ENCODE results near the gene SLC2A13. TPM values are rescaled to one million over a fixed set of nuclear protein-coding genes. Genes with fewer than 3 reads are reported as not detected.

SLC2A13 gene
- total RNA-seq, 1 experiment from 2014 or later, result 7.0 TPM

DNA sequence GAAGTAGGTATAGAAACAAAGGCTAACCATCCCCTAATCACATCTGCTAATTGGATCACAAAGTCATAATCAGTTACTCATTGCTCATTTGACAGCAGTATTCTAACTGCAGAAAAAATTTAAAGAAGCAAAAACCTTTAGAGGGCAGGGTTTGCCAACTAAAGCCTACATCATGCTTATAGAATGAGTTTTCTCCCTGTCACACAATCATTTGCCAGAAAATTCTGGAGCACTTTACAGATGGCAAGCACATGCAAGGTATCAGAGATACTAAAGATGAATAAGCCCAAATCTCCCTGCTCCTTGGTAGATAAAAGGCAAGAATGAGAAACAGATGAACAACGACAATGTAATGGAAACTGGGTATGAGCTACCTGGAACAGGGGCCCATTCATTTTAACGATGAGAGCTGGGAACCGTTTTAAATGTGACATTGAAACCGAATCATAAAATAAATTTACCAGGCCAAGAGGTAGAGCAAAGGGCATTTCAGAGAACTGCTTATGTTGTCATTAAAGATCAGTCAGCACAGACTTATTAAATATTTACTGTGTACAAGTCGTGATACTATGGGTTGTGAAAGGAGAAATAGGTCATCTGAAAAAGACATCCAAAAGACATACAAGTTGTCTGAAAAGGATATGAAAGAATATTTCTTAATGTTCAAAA, 274.9 kb downstream of the SLC2A13 start:
- no peak overlapping the region for H3K14ac ChIP-seq (ENCODE audit: insufficient read depth, low read length)
- no peak overlapping the region for H2BK5ac ChIP-seq (ENCODE audit: insufficient read length, low read length)
- no peak overlapping the region for H2BK120ac ChIP-seq (ENCODE audit: low read depth, low read length, poor library complexity, severe bottlenecking)
- no peak overlapping the region for H4K5ac ChIP-seq (ENCODE audit: insufficient read length, low read depth, low read length)
- no peaks in the 10 kb centered on the region for H3K9me3 ChIP-seq (ENCODE audit: control insufficient read depth, low read depth, low read length)
- H3K18ac ChIP-seq (ENCODE audit: insufficient read length, low read depth, low read length), result no peak overlapping the region
- no peak overlapping the region for H2BK20ac ChIP-seq (ENCODE audit: low read depth, low read length, poor library complexity, severe bottlenecking)
- no peak overlapping the region for H3K4me2 ChIP-seq (ENCODE audit: insufficient read depth, insufficient read length, low read length)
- H4K8ac ChIP-seq (replicated peaks; ENCODE audit: insufficient read length, low read depth, low read length), result no peak overlapping the region
- H3K4me1 ChIP-seq (ENCODE audit: insufficient read depth, low read length), result no peaks in the 10 kb centered on the region
- Mint-ChIP-seq H3K36me3 (ENCODE audit: insufficient read depth in 1 of 3, low read depth in 3 of 3) (no peaks in the 10 kb centered on the region), H3K9me3 (no peaks in the 10 kb centered on the region), H3K4me3 (no peak overlapping the region), H3K4me1 (no peaks in the 10 kb centered on the region), H3K27me3 (ENCODE audit: low read depth) (no peaks in the 10 kb centered on the region), H3K27ac (no peak overlapping the region)
- H2BK15ac ChIP-seq (ENCODE audit: low read depth, low read length), result no peak overlapping the region
- no peak overlapping the region for H2AK5ac ChIP-seq (ENCODE audit: insufficient read length, low read length)
- H3T11ph ChIP-seq (ENCODE audit: low read length), result no peak overlapping the region
- no peak overlapping the region for H3K56ac ChIP-seq (ENCODE audit: insufficient read length, low read depth, low read length)
- no peak overlapping the region for H3K4ac ChIP-seq (ENCODE audit: low read depth, low read length)
- H3K79me2 ChIP-seq (ENCODE audit: insufficient read depth, low read length), result no peaks in the 10 kb centered on the region
- H3K27ac ChIP-seq (ENCODE audit: insufficient read length, low read depth, low read length), result no peak overlapping the region
- H2AFZ ChIP-seq (ENCODE audit: low read length), result no peak overlapping the region
- WGBS (ENCODE audit: extremely low coverage, insufficient read length, low lambda C conversion rate), result no CpG with 5 or more reads among the region's 5 CpGs
- H3K9ac ChIP-seq (ENCODE audit: extremely low read depth, insufficient read length, low read length), result no peak overlapping the region
- no peaks in the 10 kb centered on the region for H4K20me1 ChIP-seq (ENCODE audit: control insufficient read depth, insufficient read depth, insufficient read length)
- no peak overlapping the region for H3K23ac ChIP-seq (ENCODE audit: insufficient read length, low read depth, low read length)
- no peak overlapping the region for H2BK12ac ChIP-seq (ENCODE audit: insufficient read length, low read depth, low read length)
- no peaks in the 10 kb centered on the region for H3K79me1 ChIP-seq (ENCODE audit: insufficient read depth, low read depth, low read length, poor library complexity, severe bottlenecking)
- DNase-seq, result no peak
- no peaks in the 10 kb centered on the region for H3K23me2 ChIP-seq (ENCODE audit: insufficient read length, low read depth, low read length, poor library complexity, severe bottlenecking)
- H4K91ac ChIP-seq (ENCODE audit: insufficient read length, low read depth, low read length), result no peak overlapping the region
- TF ChIP-seq, protein P1, sequence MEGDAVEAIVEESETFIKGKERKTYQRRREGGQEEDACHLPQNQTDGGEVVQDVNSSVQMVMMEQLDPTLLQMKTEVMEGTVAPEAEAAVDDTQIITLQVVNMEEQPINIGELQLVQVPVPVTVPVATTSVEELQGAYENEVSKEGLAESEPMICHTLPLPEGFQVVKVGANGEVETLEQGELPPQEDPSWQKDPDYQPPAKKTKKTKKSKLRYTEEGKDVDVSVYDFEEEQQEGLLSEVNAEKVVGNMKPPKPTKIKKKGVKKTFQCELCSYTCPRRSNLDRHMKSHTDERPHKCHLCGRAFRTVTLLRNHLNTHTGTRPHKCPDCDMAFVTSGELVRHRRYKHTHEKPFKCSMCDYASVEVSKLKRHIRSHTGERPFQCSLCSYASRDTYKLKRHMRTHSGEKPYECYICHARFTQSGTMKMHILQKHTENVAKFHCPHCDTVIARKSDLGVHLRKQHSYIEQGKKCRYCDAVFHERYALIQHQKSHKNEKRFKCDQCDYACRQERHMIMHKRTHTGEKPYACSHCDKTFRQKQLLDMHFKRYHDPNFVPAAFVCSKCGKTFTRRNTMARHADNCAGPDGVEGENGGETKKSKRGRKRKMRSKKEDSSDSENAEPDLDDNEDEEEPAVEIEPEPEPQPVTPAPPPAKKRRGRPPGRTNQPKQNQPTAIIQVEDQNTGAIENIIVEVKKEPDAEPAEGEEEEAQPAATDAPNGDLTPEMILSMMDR (conservative IDR thresholded peaks at IDR 0.05), result no peak
- no peaks in the 10 kb centered on the region for H3K27me3 ChIP-seq (ENCODE audit: insufficient read depth, low read length)
